ENCODE results near the gene EDC3. TPM values are rescaled to one million over a fixed set of nuclear protein-coding genes. Genes with fewer than 3 reads are reported as not detected.

The EDC3 gene
- polyA plus RNA-seq, 1 experiment, result 44.2 TPM

DNA sequence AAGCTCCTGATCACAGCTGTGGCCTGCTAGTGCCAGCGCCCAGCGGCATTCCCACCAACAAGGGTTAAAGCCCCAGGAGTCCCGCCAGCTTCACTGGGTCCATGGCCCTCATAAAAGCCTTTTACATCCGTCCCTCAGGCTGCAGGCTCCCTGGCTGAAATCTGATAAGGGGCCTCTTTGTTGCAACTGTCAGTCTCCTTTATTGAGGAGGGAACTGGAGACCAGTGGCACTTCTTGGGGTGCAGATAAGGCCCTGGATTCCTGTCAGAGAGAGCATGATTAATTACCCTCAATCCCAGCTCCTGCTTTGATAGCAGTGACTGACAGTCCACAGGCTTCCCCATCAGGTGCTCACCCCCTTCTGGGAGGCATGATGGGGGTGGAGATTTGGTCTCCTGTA lies 111.0 kb downstream of the EDC3 start:
- Histone ChIP-seq H3K27me3 (ENCODE audit: control insufficient read depth, insufficient read depth, low read length) (no peaks in the 10 kb centered on the region), H3K36me3 (ENCODE audit: control insufficient read depth, insufficient read depth, low read length) (peaks cover 2% of the 10 kb centered on the region; the same call in 1 of the 2 replicates), H3K4me3 (ENCODE audit: low read depth, low read length) (no peak overlapping the region)
- ChIA-PET POLR2A (no interaction called here), CTCF (no interaction called here)
- TF ChIP-seq CTCF (IDR thresholded peaks at IDR 0.05; ENCODE audit: insufficient read depth, low read depth, low read length), result no peak
- DNase-seq (ENCODE audit: low read depth), result no peak

- Histone ChIP-seq H3K27me3 (ENCODE audit: control insufficient read depth, insufficient read depth, low read length) (no peaks in the 10 kb centered on the region), H3K36me3 (ENCODE audit: control insufficient read depth, insufficient read depth, low read length) (peaks cover 2% of the 10 kb centered on the region; the same call in 1 of the 2 replicates), H3K4me3 (ENCODE audit: low read depth, low read length) (no peak overlapping the region)
- POLR2A ChIA-PET, result no interaction called here
- TF ChIP-seq CTCF (IDR thresholded peaks at IDR 0.05; ENCODE audit: insufficient read depth, low read depth, low read length), result no peak
- no peak for DNase-seq (ENCODE audit: low read depth)
- CTCF ChIA-PET, result no interaction called here
These were observed 111.6 kb downstream of the EDC3 start for GRCh38 chr15:74584204-74584603.

Other genes with a start within 250 kb of the EDC3 start
- 69.4 and 87.3 TPM in 2 replicates for gene UBL7, start 234.9 kb downstream of the EDC3 start, polyA plus RNA-seq (2011; rRNA removed)
- 1.2 and 1.5 TPM in 2 replicates for gene ARID3B, start 154.8 kb downstream of the EDC3 start, polyA plus RNA-seq (2011; rRNA removed)
- gene CLK3, start 80.2 kb downstream of the EDC3 start, polyA plus RNA-seq (2011; rRNA removed), result 45.2 and 58.3 TPM in 2 replicates
- gene CYP1A1, start 29.5 kb upstream of the EDC3 start, polyA plus RNA-seq (2011; rRNA removed), result 0.10 TPM in 1 of 2 replicates, not detected in the other
- not detected in 2 replicates for gene CYP1A2, start 52.8 kb upstream of the EDC3 start, polyA plus RNA-seq (2011; rRNA removed)
- 15.1 and 25.3 TPM in 2 replicates for gene CSK, start 86.1 kb upstream of the EDC3 start, polyA plus RNA-seq (2011; rRNA removed)
- gene LMAN1L, start 116.8 kb upstream of the EDC3 start, polyA plus RNA-seq (2011; rRNA removed), result not detected in 2 replicates
- not detected in 2 replicates for gene CPLX3, start 130.6 kb upstream of the EDC3 start, polyA plus RNA-seq (2011; rRNA removed)
- 18.4 and 20.1 TPM in 2 replicates for gene ULK3, start 147.1 kb upstream of the EDC3 start, polyA plus RNA-seq (2011; rRNA removed)
- gene SCAMP2, start 177.3 kb upstream of the EDC3 start, polyA plus RNA-seq (2011; rRNA removed), result 144 and 192 TPM in 2 replicates
- gene MPI, start 194.0 kb upstream of the EDC3 start, polyA plus RNA-seq (2011; rRNA removed), result 73.9 and 105 TPM in 2 replicates
- 54.7 and 66.7 TPM in 2 replicates for gene FAM219B, start 210.8 kb upstream of the EDC3 start, polyA plus RNA-seq (2011; rRNA removed)
- gene COX5A, start 242.0 kb upstream of the EDC3 start, polyA plus RNA-seq (2011; rRNA removed), result 64.6 and 106 TPM in 2 replicates

Measured in BJ (cell line).